Activated CD8-positive, alpha-beta memory T cell treated with anti-CD3 and anti-CD28 coated beads for 36 hours (primary cell): ENCODE results near the gene SSBP4. TPM values are rescaled to one million over a fixed set of nuclear protein-coding genes. Genes with fewer than 3 reads are reported as not detected.

Experiments used
- CTCF ChIA-PET: fragments of 350-600 bp; sonication (Branson Sonifier 250); formaldehyde crosslinking; loops from one replicate; lab custom pipeline; 2021; ENCODE audit warnings: antibody characterized with exemption; lab: Charles Lee
- POLR2A ChIA-PET: fragments of 350-600 bp; sonication (Branson Sonifier 250); formaldehyde crosslinking; loops from one replicate; lab custom pipeline; 2021; ENCODE audit warnings: antibody characterized with exemption; lab: Charles Lee
- total RNA-seq, 2 experiments: library from RNA; stranded (reverse); gene quantifications; one replicate each; pipeline ENCODE4 v1.2.3, GENCODE V29; 2021

Gene SSBP4
- total RNA-seq, 2 experiments from 2014 or later, result 151 to 158 TPM

DNA sequence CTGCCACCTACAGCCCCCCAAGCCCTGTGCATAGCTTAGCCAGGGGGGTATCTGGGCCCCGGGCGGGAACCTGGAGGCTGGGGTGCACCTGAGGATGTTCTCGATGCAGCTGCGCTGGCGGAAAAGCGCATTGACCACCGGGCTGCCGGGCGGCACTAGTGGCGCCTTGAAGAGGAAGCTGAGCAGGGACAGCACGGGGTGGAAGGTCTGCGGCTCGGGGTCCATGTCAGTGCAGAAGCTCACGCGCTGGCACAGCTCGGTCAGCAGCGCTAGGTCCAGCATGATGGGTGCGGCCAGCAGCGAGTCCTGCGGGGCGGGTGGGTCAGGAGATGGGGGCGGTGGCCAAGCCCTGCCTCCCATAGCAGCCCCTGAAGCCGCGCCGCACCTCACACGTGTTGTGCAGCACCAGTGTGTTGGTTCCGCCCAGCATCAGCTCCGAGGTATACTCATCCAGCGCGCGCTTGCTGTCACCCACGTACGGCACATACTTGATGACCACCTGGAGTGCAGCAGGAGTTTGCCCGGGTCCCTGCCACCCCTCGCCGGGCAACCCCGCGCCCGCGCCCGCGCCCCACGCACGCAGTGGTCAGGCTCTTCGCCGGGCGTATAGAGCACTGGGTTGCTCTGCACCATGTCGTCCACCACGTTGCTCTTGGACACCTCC lies 16.1 kb downstream of the SSBP4 start:
- ChIA-PET POLR2A (interaction anchor here (1.1 kb wide), 1 partner anchor 17 kb away, joined by 5 read pairs; the partner anchor contains the start of gene SSBP4), CTCF (interaction anchor here (0.6 to 1.3 kb wide), 3 partner anchors 16 to 245 kb away, joined by 3 read pairs; partner anchors contain the start of gene SSBP4)

GRCh38 chr19:18435842-18436670 lies 16.9 kb downstream of the SSBP4 start:
- CTCF ChIA-PET, result interaction anchor here (0.6 to 1.0 kb wide), 2 partner anchors 17 to 246 kb away, joined by 3 read pairs; partner anchors contain the start of gene SSBP4
- POLR2A ChIA-PET, result interaction anchor here (1.1 kb wide), 1 partner anchor 17 kb away, joined by 5 read pairs; the partner anchor contains the start of gene SSBP4

DNA sequence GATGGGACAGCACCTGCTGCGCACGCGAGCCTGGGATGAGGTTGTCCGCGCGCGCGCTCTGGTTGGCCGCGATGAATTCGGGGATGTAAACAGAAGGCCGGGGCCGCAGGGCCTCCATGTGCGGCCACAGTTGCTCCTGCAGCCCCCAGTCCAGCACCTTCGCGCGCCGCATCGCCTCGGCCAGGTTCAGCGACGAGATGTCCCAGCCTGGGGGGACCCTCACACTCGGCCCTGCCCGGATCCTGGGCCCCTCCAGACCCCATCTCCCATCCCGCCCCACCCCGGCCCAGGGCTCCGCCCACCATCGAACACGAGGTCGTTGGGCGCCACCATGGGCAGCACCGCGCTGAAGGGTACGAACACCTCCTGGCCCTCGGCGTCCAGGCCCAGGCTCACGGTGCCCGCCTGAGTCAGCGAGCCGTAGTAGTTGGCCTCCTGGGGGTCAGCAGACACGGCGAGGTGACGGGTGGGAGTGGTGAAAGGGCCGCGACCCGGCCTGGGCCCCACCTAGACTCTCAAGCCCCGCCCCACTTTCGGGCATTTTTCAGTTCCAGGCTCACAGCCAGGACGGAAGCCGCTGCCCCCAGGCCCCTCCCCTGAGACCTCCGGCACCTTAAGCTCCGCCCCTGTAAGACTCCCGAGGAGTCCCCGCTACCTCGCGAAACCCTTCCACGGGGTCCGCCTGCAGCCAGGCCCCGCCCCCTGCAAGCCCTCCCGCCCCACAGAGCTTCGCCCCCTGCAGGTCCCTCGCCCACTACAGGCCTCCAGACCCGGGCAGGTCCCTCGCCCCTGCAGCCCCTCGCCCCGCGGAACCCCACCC lies 17.7 kb downstream of the SSBP4 start:
- POLR2A ChIA-PET, result interaction anchor here (0.7 kb wide), 2 partner anchors 12 to 152 kb away, joined by 3 to 5 read pairs; no protein-coding TSS in a partner anchor

DNA sequence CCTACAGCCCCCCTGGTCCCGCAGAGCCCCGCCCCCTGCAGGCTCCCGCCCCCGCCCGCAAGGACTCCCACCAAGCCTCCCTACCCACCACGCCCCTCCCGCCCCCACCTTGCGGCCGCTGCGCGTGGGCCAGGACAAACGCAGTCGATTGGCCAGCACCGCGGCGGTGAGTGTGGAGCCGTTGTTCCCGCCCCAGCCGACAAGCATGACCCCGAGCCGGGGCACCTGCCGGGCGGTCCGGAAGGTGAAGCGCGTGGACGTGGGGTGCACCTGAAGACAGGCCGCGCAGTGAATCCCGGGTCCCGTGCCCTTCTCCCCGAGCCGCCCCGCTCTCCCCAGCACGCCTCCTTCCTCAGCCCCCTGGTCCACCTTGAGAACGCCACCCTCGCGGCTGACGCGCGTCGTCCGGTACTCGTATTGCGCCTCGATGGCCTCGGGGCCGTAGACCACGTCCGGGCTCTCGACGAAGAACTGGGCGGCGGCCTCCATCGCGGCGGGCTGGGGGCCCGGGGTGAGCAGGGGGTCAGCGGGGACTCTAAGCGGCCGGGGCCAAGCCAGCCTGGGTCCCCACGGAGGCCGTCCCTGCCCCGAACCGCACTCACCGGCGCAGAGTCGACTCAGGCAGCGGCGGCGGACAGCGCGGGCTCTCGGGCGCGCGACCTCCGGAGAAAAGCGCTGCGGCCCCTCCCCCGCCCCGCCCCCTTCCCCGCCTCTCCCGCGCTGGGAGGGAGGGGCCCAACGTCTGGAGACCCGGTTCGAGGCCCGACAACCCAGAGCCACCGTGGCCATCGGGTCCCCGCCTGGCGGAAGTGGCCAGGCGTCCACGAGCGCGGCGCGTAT lies 18.5 kb downstream of the SSBP4 start, which contains the start of gene ISYNA1:
Gene ISYNA1, minus strand, starts transcription at position 643 of the 840 bp plus-strand sequence. Its CDS starts 154 bp downstream, at position 489.
- POLR2A ChIA-PET, result interaction anchor here (0.7 kb wide), 2 partner anchors 11 to 151 kb away, joined by 3 to 5 read pairs; no protein-coding TSS in a partner anchor
- CTCF ChIA-PET, result no interaction called here

More for the DNA sequence above, 17.7 kb downstream of the SSBP4 start:
- CTCF ChIA-PET, result no interaction called here

DNA sequence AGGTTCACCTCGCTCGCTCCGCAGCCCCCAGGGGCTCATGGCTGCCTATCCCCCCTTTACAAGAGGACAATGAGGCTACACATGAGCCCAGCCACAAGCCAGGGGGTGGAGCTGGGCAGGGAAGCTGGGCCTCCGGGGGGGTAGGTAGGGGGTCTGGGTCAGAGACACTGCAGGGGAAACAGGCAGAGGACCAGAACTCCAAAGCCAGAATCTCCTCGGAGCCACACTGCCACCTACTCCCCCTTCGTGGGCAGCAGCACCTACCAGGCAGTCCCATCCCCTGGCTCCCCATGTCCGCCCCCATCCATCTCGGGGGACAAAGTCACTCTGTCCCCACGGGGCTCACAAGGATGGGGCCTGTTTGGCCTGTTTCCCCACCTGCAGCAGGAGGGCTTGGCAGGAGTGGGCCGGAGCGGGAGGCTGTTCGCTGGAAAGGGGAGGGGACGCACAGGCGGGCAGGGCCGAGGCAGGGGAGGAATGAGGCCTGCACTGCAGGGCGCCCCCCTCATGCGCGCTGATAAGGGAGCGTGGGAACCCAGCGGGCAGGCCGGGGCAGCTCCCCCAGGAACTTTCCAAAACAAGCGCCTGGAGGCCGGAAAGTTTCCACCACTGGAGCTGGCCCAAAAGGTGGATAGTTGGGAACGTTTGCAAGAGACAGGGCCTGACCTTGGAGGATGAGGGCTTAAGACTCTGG lies 19.3 kb downstream of the SSBP4 start:
- POLR2A ChIA-PET, result no interaction called here
- CTCF ChIA-PET, result interaction anchor here (1.3 to 2.1 kb wide), 3 partner anchors 9 to 23 kb away, joined by 3 to 8 read pairs (median 4); no protein-coding TSS in a partner anchor

GRCh38 chr19:18439025-18439909 lies 20.1 kb downstream of the SSBP4 start:
- ChIA-PET CTCF (interaction anchor here (1.3 to 2.1 kb wide), 3 partner anchors 10 to 23 kb away, joined by 3 to 8 read pairs (median 4); no protein-coding TSS in a partner anchor), POLR2A (interaction anchor here (0.6 to 1.1 kb wide), 2 partner anchors 20 to 132 kb away, joined by 6 read pairs; partner anchors contain the start of genes SSBP4 and UBA52)

- POLR2A ChIA-PET, result interaction anchor here (1.1 kb wide), 1 partner anchor 21 kb away, joined by 6 read pairs; the partner anchor contains the start of gene SSBP4
- CTCF ChIA-PET, result interaction anchor here (1.4 to 2.1 kb wide), 3 partner anchors 11 to 22 kb away, joined by 4 to 9 read pairs (median 8); no protein-coding TSS in a partner anchor
Measured at GRCh38 chr19:18439910-18440237, 20.7 kb downstream of the SSBP4 start.

DNA sequence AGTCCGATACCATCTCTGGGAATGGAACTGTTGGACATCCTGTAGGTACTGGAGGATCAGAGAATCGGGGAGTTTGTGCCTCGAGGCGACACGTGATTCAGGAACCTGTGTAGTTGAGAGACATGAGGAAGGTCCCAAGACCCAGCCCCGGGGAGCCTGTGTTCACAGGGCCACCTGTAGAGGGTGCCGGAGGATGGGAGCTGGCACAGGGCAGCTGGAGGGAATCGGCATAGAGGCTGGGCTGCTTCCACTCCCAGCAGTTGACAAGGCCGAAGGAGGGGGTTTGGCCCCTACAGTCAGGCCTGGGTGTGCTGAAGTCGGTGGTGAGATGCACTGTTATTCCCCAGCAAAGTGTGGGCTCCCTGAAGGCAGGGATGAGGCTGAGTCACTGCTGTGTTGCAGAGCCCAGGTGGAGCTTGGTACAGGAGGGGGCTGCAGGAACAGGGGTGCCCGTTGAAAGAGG lies 21.2 kb downstream of the SSBP4 start:
- ChIA-PET POLR2A (no interaction called here), CTCF (interaction anchor here (0.7 to 2.1 kb wide), 4 partner anchors 10 to 59 kb away, joined by 3 to 9 read pairs (median 6); no protein-coding TSS in a partner anchor)

DNA sequence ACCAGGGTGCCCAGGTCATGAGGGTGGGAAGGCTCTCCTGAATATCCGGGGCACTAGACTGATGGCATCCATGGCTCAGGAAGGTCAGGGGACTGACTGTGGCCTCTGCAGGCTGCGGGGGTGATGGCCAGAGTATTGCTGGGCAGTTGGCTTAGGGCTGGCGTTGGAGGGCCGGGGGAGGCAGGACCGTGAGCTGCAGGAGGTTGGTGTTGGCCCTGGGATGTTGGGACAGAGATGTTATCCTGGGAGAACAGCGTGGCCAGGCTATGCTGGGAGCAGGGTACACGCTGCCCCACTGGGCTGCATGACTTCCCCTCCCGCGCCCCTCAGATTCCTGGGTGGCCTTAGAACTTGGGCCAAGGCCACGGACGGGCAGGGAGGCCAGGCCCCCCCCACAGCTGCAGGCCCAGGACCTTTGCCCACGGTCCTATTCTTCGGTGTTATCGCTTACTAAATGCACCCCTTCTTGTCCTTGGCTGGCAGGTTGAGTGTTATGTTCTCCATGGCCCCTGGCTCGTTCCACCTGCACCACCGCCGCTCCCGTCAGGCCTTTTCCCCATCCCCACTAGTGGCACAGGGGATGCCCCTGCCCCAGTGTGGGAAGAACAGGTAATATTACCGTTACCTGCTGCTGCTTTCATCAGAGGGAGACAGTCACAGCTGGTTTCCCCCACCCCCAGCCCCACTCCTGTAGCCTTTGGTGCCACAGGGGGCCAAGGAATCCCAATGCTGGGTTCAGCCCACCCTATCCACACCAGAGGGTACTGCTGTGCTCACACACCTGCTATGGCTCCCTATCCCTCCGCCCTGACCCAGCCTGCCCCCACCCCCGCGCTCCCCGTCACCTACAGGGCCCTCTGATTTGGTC lies 22.0 kb downstream of the SSBP4 start:
- ChIA-PET POLR2A (no interaction called here), CTCF (interaction anchor here (0.7 to 2.1 kb wide), 4 partner anchors 10 to 58 kb away, joined by 3 to 9 read pairs (median 6); no protein-coding TSS in a partner anchor)

DNA sequence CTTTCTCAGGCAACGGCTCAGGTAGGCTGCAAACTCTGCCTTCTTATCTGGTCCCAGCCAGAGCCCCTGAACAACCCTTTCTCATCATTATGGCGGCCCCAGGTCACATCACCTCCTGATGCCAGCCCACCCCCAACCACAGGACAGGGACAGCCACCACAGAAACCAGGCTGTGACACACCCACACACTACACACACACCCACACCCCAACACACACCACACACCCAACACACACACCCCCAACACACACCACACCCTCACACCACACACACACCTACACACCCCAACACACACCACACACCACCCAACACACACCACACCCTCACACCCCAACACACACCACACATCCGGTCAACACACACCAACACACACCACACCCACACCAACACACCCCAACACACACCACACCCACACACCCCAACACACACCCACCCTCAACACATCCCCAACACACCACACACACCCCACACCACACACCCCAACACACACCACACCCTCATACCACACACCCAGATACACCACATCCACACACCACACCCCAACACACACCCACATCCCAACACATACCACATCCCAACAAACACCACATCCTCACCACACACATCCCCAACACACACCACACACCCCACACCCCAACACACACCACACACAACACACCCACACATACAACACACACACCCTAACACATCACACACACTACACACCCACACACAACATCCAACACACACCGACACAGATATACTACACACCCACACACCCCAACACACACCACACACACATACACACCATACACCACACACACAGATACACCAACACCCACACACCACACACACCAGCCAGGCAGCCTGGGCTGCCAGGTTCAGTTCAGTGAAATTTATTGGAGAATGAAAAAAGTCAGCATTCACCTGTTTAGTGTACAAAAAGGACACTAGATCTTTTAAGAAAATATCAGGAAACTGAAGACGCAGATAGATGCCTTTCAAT lies 22.9 kb downstream of the SSBP4 start:
- POLR2A ChIA-PET, result no interaction called here
- CTCF ChIA-PET, result interaction anchor here (0.8 to 1.3 kb wide), 2 partner anchors 9 to 79 kb away, joined by 3 read pairs; no protein-coding TSS in a partner anchor

DNA sequence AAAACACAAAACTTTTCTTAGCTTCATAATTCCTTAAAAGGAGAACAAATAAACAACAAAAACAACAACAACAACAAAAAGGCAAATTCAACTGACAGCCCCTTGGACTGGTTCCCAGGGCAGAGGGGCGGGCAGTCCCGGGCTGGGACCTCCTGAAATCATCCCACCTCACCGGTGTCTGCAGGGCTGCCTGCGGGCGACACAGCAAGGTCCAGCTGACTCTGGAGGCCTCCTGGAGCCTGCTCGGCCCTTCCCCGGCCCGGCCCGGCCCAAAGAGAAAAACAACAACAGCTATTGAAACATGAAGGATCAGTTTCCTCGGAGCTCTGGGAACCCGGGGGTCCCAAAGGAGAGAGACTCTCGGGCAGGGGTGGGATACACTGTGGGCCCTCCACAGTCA lies 23.7 kb downstream of the SSBP4 start:
- ChIA-PET POLR2A (no interaction called here), CTCF (interaction anchor here (0.8 to 1.3 kb wide), 2 partner anchors 8 to 78 kb away, joined by 3 read pairs; no protein-coding TSS in a partner anchor)

- ChIA-PET CTCF (interaction anchor here (1.3 kb wide), 1 partner anchor 78 kb away, joined by 3 read pairs; no protein-coding TSS in a partner anchor), POLR2A (no interaction called here)
Measured at GRCh38 chr19:18443406-18443805, 24.2 kb downstream of the SSBP4 start.

DNA sequence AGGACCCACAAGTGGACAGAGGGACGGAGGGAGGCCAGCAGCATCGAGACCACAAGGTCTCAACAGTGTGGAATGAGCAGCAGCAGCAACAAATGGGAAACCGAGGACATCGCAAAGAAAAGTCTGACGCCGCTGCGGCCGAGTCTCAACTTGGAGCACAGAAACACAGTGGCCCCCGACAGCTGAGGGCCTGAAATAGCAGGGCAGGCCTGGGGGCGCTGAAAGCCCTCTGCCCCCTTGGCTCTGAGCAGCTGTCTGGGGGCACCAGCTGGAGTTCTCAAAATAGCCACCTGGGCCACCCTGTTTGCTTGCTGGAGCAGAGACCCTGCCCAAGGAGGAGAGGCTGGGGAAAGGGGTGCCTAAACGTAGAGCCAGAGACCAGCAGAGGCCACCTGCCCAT lies 24.6 kb downstream of the SSBP4 start:
- POLR2A ChIA-PET, result no interaction called here
- CTCF ChIA-PET, result no interaction called here

- POLR2A ChIA-PET, result no interaction called here
- CTCF ChIA-PET, result no interaction called here
Measured at GRCh38 chr19:18444513-18444912, 25.3 kb downstream of the SSBP4 start.
